ENCODE measurements around the gene PSMD1.

GRCh38 chr2:231170055-231170454 lies 113.4 kb downstream of the PSMD1 start:
- TF ChIP-seq CTCF (IDR thresholded peaks at IDR 0.05; ENCODE audit: borderline replicate concordance, extremely low read depth, low read length, poor library complexity, severe bottlenecking) = no peak
- TF ChIP-seq EZH2 (IDR thresholded peaks at IDR 0.05; ENCODE audit: borderline replicate concordance, low read depth, low read length, severe bottlenecking) = no peak

Measured in DND-41 (cell line).